Dermis microvascular lymphatic vessel endothelial cell (primary cell): ENCODE measurements around the gene SLC25A26. TPM values are rescaled to one million over a fixed set of nuclear protein-coding genes. Genes with fewer than 3 reads are reported as not detected.

Experiments used
- DNase-seq, 2 donors: peaks; one replicate each; pipeline versions ENCODE4 v3.0.0 to v3.0.0-alpha.2; 2010; ENCODE audit warnings: low read depth in 2 of 2
- total RNA-seq: library from RNA; depleted of rRNA; stranded (reverse); fragments of >200 nt; gene quantifications from 2 replicates; pipeline ENCODE4 v1.2.1, GENCODE V29; 2014

The SLC25A26 gene
- total RNA-seq, 1 donor from 2014 or later: 17.6 TPM

DNA sequence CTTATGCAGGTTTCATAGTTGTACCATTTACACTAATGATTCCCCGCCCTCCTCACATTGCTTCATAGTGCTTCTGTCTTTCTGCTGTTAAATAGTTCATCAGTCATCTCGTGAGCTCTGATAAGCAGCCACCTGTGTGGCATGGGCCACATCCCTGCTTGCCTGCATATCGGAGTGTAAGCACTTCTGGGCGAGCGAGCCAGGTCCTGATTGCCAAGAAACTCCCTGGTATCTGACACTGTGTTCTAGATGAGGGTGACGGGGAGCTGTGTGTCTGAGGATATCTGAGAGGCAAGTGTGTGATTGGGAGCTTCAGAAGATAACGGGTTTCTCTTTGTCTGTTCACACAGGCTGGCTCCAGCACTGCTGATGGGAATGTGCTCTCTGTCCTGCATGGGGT, 149.4 kb downstream of the SLC25A26 start:
- no peak for DNase-seq

GRCh38 chr3:66371432-66371831, 150.6 kb downstream of the SLC25A26 start:
- DNase-seq: no peak

DNA sequence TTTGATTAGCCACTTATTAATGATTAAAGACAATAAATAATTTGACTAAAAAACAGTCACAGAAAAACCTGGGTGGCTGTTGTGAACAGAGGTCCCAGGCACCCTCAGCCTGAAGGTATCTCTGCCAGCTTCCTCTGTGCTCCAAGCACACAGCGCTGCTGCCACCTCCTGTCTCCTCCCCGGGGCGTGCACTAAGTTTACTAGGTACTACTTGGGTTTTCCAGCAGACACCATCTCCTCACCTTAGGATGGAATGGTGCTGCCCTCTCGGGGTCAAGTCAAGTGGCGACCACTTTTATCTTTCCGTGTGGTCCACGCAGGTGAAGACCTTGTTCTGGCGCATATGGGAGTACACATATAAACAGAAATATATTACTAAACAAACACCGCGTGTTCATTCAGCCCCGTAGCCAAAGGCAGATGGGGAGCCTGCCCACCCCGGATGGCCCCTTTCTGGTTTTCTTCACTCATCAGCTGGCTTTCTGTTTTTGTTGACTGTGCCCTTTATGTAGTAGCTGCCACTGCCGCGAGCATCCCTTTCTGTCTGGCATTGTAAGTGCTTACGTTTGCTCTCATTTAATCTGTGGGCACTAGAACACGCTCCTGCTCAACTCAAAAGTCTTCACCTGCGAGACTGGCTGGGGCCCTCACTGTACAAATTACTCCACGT, 152.0 kb downstream of the SLC25A26 start:
- DNase-seq: peak in 1 of 2 donors; percentile 32

GRCh38 chr3:66376568-66376967, 155.8 kb downstream of the SLC25A26 start:
- DNase-seq: peak; percentile 56 to 75

GRCh38 chr3:66377800-66378199, 157.0 kb downstream of the SLC25A26 start:
- no peak for DNase-seq

DNA sequence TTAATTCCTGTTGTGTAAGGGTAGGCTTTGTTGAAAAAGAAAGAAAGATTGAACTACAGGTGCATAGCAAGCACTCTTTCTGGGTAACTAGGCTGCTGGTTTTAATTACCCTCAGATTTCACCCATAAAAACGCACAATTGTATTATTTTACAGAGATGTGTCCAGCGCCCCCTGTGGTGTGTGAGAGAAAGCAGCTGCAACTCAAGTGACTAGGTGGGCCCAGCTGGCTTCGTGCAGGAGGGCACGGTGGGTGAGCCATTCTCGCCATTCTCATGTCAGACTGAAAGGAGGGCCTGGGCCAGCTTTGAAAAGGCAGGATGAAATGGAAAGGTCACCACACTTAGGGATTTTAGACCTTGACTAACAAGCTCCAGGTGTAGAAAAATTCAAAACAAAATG, 157.5 kb downstream of the SLC25A26 start:
- peak in 1 of 2 donors; percentile 44 for DNase-seq

DNA sequence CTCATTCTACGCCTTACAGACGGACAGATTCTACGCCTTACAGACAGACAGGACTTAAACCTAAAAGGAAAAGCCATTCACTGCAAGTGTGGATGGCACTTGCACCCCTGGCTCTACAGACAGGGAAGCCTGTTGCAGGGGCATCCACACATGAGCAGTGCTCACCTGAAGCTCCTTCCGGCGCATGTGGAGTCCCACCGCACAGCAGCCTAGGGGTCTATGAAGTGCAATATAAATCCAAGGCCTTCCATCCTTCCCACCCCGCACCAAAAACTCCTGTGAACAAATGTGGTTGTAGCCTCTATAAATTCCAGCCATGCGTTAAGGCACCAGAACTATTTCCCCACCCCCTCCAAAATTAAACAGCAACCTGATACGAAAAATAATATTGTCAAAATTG, 158.8 kb downstream of the SLC25A26 start:
- DNase-seq: no peak

DNA sequence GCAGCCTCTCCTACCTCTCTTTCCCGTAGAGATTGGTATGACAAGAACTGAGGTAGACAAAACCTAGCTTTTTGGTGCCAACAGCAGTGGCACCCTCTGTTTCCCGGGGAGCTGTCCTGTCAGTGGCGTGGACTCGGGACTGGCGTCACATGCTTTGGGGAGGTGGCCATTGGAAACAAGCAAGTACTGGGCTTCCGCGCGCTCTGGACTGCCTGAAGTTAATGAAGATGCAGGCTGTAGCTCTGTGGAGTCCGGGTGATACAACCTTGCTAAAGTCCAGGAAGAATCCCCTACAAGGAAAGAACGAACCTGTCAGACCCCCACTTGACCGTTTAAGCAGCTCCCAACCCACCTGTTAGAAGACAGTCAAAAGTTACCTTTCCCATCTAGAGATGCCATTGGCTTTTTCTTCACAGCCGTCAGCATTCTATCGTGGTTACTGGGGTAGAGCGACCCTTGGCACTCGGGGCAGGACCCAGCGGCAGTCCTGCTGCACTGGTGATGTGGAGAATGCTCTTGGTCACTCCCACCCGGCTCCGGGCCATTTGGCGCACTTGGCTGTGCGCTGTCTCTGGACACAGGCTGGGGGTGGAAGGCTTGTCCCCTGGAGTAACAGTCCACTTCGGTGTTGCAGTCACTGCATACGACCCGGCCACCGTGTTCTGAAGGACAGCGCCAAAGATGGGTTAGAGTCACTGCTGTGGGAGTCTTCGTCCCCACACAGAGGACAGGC, 159.6 kb downstream of the SLC25A26 start:
- no peak for DNase-seq

DNA sequence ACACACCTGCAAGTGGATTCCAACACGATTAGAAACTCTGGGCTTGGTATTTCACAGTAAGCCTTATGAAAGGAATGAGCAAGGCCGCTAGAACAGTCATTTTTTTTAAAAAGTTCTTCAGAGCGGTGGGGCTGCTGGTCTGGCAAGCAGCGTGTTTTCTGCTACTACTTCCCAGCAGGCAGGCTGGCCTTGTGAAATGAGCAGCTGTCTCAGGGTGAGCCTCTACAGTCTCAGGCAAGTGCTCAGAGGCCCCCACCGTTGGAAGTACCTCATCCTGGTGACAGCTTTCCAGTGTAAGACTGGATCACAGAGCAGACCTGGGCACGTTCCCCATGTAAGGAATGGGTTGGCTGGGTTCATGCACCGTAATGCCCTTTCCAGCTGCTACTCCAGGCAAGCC, 160.8 kb downstream of the SLC25A26 start:
- DNase-seq: no peak

DNA sequence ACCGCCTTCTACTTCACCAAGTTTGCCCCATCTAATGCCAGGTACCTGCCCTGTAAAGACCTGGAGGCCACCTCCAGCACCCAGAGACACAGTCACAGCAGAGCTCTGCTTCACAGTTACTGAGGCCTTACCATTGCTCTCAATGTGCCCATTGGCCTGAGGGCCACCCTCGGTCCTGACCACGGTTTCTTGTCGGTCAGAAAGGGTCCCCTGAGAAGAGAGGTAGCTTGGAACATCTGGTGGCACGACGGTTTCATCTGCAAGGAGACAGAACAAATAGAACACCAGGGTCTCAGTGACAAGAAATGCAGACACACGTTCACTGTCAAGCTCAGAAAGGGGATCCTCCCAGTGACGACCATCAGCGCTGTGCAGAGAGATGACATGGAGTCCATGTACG, 161.3 kb downstream of the SLC25A26 start:
- DNase-seq: no peak

DNA sequence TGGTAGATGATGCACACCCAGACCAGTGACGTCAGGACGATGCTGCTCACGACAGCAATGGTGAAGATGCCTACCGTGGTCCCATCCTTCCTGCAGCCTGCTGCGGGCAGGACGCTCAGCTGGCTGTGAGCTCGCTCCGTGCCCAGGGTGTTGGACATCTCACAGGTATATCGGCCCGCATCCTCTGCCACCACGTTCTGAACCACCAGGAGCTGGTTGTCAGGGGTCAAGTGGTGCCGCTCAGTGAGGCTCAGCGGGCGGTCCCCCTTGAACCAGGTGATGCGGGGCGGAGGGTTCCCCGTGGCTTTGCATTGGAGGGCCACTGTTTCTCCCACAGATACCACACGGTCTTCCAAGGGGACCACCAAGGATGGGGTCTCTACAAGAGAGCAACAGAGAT, 162.2 kb downstream of the SLC25A26 start:
- DNase-seq: no peak

DNA sequence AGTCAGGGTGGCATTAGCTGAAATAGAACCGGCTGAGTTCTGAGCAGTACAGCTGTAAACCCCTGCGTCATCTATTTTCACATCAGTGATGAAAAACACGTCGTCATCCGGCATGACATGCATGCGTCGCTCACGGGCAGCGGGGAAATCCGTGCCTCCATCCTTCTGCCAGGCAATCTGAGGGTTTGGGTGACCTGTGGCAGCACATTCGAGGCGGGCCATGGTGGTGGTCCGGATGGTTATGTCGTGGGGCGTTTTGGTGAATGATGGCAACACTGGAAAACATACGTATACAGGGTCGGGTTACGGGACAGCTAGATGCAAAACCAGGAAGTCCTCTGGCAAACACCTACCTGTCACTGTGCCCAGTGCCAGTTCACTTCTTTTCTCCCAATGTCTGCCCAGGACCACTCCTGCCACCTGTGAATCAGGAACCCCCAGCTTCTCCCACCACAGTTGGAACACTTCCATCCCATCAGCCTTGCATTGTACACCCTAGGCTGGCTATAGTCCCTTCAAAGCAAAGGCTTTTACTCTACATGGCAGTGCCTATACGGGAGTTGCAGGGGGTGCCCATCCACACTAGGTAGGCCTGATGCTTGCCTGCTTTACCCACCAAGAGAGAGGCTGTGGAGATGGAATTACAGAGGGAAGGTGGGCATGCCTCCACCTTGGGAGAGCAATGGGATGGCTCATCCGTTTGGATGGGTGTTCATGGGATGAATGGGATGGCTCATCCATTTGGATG, 163.4 kb downstream of the SLC25A26 start:
- DNase-seq: no peak

GRCh38 chr3:66385066-66385465, 164.3 kb downstream of the SLC25A26 start:
- DNase-seq: no peak

- no peak for DNase-seq
These were observed 165.5 kb downstream of the SLC25A26 start for GRCh38 chr3:66386011-66386924.

GRCh38 chr3:66386925-66387650, 166.3 kb downstream of the SLC25A26 start:
- no peak for DNase-seq

DNA sequence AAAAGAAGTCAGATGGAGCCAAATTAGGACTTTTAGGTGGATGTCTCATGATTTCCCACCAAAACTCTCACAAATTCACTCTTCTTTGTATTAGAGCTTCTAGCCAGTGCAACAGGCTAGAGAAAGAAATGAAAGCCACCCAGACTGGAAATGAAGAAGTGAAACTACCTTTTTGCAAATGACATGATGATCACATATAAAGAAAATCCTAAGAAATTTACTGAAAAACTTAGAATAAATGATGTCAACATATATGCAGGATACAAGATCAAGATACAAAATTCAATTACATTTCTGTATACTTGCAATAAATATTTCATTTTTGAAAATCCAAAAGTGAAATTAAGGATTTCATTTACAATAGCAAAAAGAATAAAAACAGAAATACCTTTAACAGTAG, 169.2 kb downstream of the SLC25A26 start:
- no peak for DNase-seq

DNA sequence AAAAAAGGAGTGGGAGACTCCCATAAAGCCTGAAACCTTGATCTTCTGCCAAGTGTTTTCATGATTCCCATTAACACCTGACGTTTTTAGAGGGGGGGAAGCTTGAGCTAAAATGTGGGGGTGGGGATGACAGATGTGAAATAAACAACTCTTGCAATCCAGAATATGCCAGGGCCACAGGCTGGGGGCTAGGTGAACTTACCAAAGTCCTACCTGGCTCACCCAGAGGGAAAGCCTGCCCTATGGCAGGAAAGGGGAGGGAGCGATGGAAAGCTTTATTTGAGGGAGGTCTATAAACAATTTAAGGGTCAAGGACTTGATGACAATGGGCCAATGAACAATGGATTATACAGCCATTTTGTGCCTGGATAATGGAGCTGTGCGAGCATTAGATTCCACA, 171.7 kb downstream of the SLC25A26 start:
- no peak for DNase-seq

DNA sequence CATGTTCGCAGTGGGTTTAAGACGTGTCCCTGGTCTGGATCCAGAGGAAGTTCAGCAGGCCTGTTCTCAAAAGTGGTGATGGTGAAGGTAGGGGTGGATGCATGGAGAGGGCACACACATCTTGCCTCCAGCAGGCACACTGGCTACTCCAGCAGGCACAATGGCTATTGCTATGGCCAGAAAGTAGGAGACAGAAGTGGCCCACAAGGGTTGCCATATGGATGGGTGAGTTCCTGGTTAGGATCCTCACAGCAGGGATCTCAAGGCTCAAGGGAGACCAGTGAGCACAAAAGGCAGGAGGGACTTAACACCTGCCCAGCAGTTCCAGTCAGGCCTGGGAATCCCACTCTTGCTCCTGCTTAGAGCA, 172.1 kb downstream of the SLC25A26 start:
- no peak for DNase-seq

DNA sequence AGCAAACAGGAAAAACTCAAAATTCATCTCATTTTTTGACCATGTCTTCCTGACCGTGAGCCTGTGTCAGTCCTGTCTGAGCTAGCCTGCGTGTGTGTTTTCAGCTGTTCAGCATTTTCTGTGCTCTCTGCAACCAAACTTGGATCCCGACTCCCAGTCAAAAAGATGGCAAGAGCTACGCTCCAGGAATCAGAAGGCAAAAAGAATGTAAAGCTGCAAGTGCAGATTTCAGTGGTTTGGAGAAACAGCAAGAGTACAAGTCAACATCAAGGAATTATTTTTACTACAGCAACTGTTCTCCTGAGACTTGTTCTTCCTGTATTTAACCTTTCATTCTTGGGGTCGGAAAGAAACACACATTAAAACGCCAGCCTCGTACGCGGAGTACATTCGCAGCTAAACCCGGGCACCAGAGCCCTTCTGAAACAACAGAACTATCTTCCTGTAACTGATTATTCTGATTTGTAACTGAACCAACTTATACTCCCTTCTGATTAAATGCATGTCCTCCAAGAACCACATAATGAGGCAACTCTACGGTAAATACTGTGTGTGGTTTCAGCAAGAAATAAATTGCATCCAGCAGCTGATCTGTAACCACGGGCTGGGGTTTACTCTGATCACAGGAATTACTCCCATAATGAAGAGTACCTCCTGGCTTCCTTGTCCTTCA, 172.7 kb downstream of the SLC25A26 start:
- DNase-seq: peak in 1 of 2 donors; percentile 62
